Measurements from ENCODE around the gene SSRP1.

The SSRP1 gene

GRCh38 chr11:57278721-57279095 is 57.0 kb downstream of the SSRP1 start:
- Histone ChIP-seq H3K27ac (ENCODE audit: low read depth, low read length) (no peak overlapping the region), H3F3A (ENCODE audit: control insufficient read depth, insufficient read depth) (no peaks in the 10 kb centered on the region), H3K9me2 (replicated peaks; ENCODE audit: control insufficient read depth, low read length) (no peaks in the 10 kb centered on the region), H3K9me3 (ENCODE audit: control insufficient read depth, insufficient read depth, low read length) (no peaks in the 10 kb centered on the region), H3K79me2 (ENCODE audit: control insufficient read depth, low read length) (no peaks in the 10 kb centered on the region), H3K4me1 (ENCODE audit: control insufficient read depth, low read length) (no peaks in the 10 kb centered on the region), H3K4me3 (ENCODE audit: low read length) (no peak overlapping the region), H4K20me1 (ENCODE audit: control insufficient read depth, insufficient read depth, low read depth, low read length) (no peaks in the 10 kb centered on the region), H3K27me3 (ENCODE audit: control insufficient read depth, low read length) (peaks cover 34% of the 10 kb centered on the region), H3K4me2 (ENCODE audit: low read length) (no peak overlapping the region), H3K36me3 (ENCODE audit: control insufficient read depth, low read length) (no peaks in the 10 kb centered on the region)
- no peak for TF ChIP-seq CTCF (IDR thresholded peaks at IDR 0.05; ENCODE audit: low read depth, low read length, poor library complexity, severe bottlenecking)
- no peak for TF ChIP-seq EZH2phosphoT487 (IDR thresholded peaks at IDR 0.05; ENCODE audit: borderline replicate concordance, low read length)

- H3K9me2 ChIP-seq (replicated peaks; ENCODE audit: control insufficient read depth, low read length), result no peaks in the 10 kb centered on the region
- H3F3A ChIP-seq (ENCODE audit: control insufficient read depth, insufficient read depth), result no peaks in the 10 kb centered on the region
- no peaks in the 10 kb centered on the region for H3K9me3 ChIP-seq (ENCODE audit: control insufficient read depth, insufficient read depth, low read length)
- H3K4me3 ChIP-seq (ENCODE audit: low read length), result no peak overlapping the region
- no peaks in the 10 kb centered on the region for H3K36me3 ChIP-seq (ENCODE audit: control insufficient read depth, low read length)
- TF ChIP-seq CTCF (IDR thresholded peaks at IDR 0.05; ENCODE audit: low read depth, low read length, poor library complexity, severe bottlenecking), result peak; percentile 91
- no peak for TF ChIP-seq EZH2phosphoT487 (IDR thresholded peaks at IDR 0.05; ENCODE audit: borderline replicate concordance, low read length)
- no peak overlapping the region for H3K27ac ChIP-seq (ENCODE audit: low read depth, low read length)
- no peaks in the 10 kb centered on the region for H4K20me1 ChIP-seq (ENCODE audit: control insufficient read depth, insufficient read depth, low read depth, low read length)
- no peaks in the 10 kb centered on the region for H3K79me2 ChIP-seq (ENCODE audit: control insufficient read depth, low read length)
- H3K4me1 ChIP-seq (ENCODE audit: control insufficient read depth, low read length), result no peaks in the 10 kb centered on the region
- peaks cover 34% of the 10 kb centered on the region for H3K27me3 ChIP-seq (ENCODE audit: control insufficient read depth, low read length)
- H3K4me2 ChIP-seq (ENCODE audit: low read length), result no peak overlapping the region
Measured at GRCh38 chr11:57277845-57278720, 57.6 kb downstream of the SSRP1 start.

DNA sequence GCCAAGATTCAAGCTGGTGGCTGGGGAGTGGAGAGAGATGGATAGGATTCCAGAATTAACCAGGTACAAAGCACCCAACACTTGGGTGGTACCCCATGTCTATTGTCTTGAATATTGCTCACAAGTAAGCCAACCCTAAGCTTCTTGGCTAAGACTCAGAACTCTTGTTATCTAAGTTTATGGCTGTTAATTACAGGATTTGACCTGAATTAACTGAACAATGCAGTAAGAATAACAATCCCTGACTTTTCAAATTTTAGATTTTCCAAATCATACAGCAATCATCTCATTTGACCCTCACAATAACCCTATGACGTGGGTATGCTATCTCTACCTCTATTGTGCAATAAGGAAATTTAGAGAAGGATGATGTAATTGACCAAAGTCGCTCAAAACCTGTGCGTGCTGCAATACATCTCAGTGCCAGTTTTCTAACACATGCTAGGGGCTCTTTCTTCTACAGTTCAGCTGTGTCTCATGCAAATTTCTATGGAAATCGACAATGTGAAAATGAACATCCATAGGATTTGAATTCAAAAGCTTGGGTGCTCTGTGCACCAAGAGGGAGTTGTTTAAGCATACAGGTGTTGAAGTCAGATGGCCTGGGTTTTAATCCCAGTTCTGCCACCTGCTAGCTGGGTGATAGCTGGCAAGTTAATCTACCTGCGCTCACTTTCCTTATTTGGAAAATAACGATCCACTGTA is 58.6 kb downstream of the SSRP1 start:
- no peak overlapping the region for H3K4me2 ChIP-seq (ENCODE audit: low read length)
- H3K27me3 ChIP-seq (ENCODE audit: control insufficient read depth, low read length), result peaks cover 34% of the 10 kb centered on the region
- TF ChIP-seq EZH2phosphoT487 (IDR thresholded peaks at IDR 0.05; ENCODE audit: borderline replicate concordance, low read length) (no peak), CTCF (IDR thresholded peaks at IDR 0.05; ENCODE audit: low read depth, low read length, poor library complexity, severe bottlenecking) (no peak)

More for the DNA sequence above, 58.6 kb downstream of the SSRP1 start:
- Histone ChIP-seq H3K79me2 (ENCODE audit: control insufficient read depth, low read length) (no peaks in the 10 kb centered on the region), H4K20me1 (ENCODE audit: control insufficient read depth, insufficient read depth, low read depth, low read length) (no peaks in the 10 kb centered on the region), H3K9me2 (replicated peaks; ENCODE audit: control insufficient read depth, low read length) (no peaks in the 10 kb centered on the region), H3F3A (ENCODE audit: control insufficient read depth, insufficient read depth) (no peaks in the 10 kb centered on the region), H3K9me3 (ENCODE audit: control insufficient read depth, insufficient read depth, low read length) (no peaks in the 10 kb centered on the region), H3K27ac (ENCODE audit: low read depth, low read length) (no peak overlapping the region), H3K4me1 (ENCODE audit: control insufficient read depth, low read length) (no peaks in the 10 kb centered on the region), H3K36me3 (ENCODE audit: control insufficient read depth, low read length) (no peaks in the 10 kb centered on the region), H3K4me3 (ENCODE audit: low read length) (no peak overlapping the region)

Measured in DOHH2 (cell line).